ENCODE data around the gene TMEM150B. TPM values are rescaled to one million over a fixed set of nuclear protein-coding genes. Genes with fewer than 3 reads are reported as not detected.

Gene TMEM150B
- polyA plus RNA-seq, 4 donors = 33.2 to 125 (median 79.2) TPM

DNA sequence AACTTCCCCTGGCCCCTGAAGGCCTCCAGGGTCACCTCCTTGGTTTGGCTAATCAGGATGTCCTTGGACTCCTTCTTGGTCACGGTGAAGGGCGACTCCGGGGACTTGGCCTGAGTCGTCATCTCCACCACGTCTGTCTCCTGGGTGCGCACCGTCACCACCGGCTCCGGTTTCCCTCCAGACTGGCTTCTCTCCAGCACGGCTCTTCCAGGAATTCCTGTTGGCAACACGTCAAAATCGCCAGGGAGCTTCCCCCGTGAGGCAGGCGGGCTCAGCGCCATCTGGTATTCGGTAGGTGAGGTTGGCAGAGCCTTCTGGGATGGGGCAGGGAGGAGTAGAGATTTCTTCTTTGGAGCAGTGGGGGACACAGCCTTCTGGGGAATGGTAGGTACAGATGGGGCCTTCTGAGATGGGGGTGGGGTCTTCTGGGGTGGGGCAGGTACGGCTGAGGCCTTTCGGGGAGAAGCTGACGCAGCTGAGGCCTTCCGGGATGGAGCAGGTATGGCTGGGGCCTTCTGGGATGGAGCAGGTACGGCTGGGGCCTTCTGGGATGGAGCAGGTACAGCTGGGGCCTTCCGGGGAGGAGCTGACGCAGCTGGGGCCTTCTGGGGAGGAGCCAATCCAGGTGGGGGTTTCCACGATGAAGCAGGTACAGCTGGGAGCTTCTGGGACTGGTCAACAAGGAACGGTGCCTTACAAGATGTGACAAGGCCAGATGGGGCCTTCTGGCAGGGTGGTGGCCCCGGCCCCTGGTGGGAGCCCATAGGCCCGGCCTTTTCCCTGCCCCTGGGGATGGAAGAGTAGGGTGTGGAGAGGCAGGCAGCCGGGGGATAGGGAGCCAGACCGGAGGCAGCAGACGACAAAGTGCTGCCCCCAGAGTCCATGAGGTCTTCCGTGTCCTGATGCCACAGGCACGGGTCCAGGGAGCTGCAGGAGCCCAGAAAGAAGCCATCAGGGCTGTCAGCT, 34.1 kb upstream of the TMEM150B start:
- no peak overlapping the region for H3K4me3 ChIP-seq (ENCODE audit: low read depth in 1 of 3, low read length in 3 of 3)
- no peaks in the 10 kb centered on the region for H3K9me3 ChIP-seq (ENCODE audit: control insufficient read depth in 2 of 2, insufficient read depth in 1 of 2, low read depth in 1 of 2, low read length in 1 of 2)
- H3K36me3 ChIP-seq (ENCODE audit: control insufficient read depth in 3 of 3, insufficient read depth in 2 of 3, low read depth in 1 of 3, low read length in 3 of 3) = no peaks in the 10 kb centered on the region
- peaks cover 3 to 44% (median 6%) of the 10 kb centered on the region in 3 donors for H3K27me3 ChIP-seq (ENCODE audit: control insufficient read depth in 3 of 3, insufficient read depth in 3 of 3, low read length in 3 of 3)
- H3K27ac ChIP-seq (ENCODE audit: low read depth in 1 of 3, low read length in 2 of 3) = no peak overlapping the region
- no peak for DNase-seq
- WGBS, 3 donors = 56 to 72% (median 70%) methylated on average over 31 to 32 of the region's 32 CpGs
- FAIRE-seq = no peak
- H3K4me1 ChIP-seq (ENCODE audit: control insufficient read depth in 3 of 3, insufficient read depth in 2 of 3, low read depth in 1 of 3, low read length in 2 of 3) = peaks cover 0 to 4% (median 0%) of the 10 kb centered on the region in 3 donors

DNA sequence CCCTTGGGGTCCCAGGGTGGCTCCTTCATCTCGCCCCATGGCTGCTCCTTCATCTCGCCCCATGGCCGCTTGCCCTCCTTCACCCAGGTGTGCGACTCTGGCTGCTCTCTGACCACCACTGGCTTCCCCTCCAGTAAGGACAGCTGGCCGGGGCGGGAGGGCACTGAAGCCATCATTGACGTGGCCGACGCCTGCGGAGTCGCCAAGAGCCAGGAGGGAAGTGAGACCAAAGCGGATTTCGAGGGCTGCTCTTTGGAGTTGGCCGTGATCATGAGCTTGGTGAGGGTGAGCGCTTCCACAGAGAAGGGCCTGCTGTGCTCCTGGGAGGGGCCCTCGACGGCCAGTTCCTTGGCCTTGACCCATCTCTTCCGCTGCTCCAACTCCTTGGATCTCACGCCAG, 33.4 kb upstream of the TMEM150B start:
- WGBS, 3 donors = 85 to 88% (median 86%) methylated on average over 16 to 19 of the region's 19 CpGs
- Histone ChIP-seq H3K36me3 (ENCODE audit: control insufficient read depth in 3 of 3, insufficient read depth in 2 of 3, low read depth in 1 of 3, low read length in 3 of 3) (no peaks in the 10 kb centered on the region), H3K4me1 (ENCODE audit: control insufficient read depth in 3 of 3, insufficient read depth in 2 of 3, low read depth in 1 of 3, low read length in 2 of 3) (peaks cover 0 to 8% (median 3%) of the 10 kb centered on the region in 3 donors), H3K27ac (ENCODE audit: low read depth in 1 of 3, low read length in 2 of 3) (no peak overlapping the region), H3K4me3 (ENCODE audit: low read depth in 1 of 3, low read length in 3 of 3) (no peak overlapping the region), H3K27me3 (ENCODE audit: control insufficient read depth in 3 of 3, insufficient read depth in 3 of 3, low read length in 3 of 3) (peaks cover 3 to 44% (median 9%) of the 10 kb centered on the region in 3 donors), H3K9me3 (ENCODE audit: control insufficient read depth in 2 of 2, insufficient read depth in 1 of 2, low read depth in 1 of 2, low read length in 1 of 2) (no peaks in the 10 kb centered on the region)
- FAIRE-seq (no peak), DNase-seq (no peak)

DNA sequence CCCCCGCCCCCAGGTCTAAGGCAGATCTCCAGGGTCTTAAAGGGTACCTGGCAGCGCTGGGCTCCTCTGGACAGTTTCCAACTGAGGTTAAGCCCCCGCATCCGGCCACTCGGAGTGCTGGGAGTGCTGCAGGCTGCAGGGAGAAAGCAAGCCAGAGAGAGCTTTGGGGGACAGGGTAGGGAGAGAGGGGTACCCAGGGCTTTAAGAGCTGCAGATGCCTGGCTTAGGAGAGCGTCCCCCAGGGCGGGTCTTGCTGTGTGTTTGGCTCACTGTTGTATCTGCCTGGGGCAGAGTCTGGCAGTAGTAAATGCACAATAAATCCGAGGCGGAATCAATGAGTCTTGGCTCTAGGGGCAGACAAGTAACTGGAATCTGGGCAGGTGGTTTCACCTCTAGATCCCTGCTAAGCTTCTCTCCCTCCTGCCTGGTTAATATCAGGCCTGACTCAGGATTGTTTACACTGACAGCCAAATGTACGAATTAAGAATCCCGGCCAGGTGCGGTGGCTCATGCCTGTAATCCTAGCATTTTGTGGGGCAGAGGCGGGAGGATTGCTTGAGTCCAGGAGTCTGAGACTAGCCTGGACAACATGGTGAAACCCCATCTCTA, 30.2 kb upstream of the TMEM150B start:
- H3K9me3 ChIP-seq (ENCODE audit: control insufficient read depth in 2 of 2, insufficient read depth in 1 of 2, low read depth in 1 of 2, low read length in 1 of 2) = no peaks in the 10 kb centered on the region
- peaks cover 0 to 20% (median 5%) of the 10 kb centered on the region in 3 donors for H3K4me1 ChIP-seq (ENCODE audit: control insufficient read depth in 3 of 3, insufficient read depth in 2 of 3, low read depth in 1 of 3, low read length in 2 of 3)
- H3K4me3 ChIP-seq (ENCODE audit: low read depth in 1 of 3, low read length in 3 of 3) = no peak overlapping the region
- H3K27ac ChIP-seq (ENCODE audit: low read depth in 1 of 3, low read length in 2 of 3) = no peak overlapping the region
- peaks cover 6 to 65% (median 33%) of the 10 kb centered on the region in 3 donors for H3K27me3 ChIP-seq (ENCODE audit: control insufficient read depth in 3 of 3, insufficient read depth in 3 of 3, low read length in 3 of 3)
- WGBS, 3 donors = 18 to 27% (median 19%) methylated on average over 11 to 13 of the region's 13 CpGs
- H3K36me3 ChIP-seq (ENCODE audit: control insufficient read depth in 3 of 3, insufficient read depth in 2 of 3, low read depth in 1 of 3, low read length in 3 of 3) = no peaks in the 10 kb centered on the region
- FAIRE-seq = no peak
- DNase-seq = no peak

DNA sequence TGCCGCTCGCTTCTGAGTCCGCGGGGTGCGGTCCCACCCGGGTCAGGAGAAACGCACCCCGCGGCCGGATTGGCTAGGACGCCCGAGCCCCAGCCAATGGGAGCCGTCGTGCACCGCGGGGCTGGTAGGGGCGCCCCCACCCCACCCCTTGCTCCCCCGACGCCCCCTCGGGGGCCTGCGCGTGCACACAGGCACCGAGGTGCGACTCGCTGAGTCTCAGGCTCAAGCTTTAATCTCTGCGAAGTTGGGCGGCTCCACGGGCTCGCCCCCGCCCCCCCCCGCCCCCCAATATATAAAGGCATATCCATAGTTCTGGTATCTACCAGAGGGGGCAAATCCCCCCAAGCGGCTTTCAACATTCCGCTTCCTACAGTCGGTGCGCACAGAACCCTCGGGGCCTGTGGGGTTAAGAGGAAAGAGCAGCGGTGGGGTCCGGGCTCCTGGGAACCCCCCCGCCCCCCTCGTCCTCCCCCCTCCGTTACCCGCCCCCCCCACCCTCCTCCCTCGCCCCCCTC, 29.6 kb upstream of the TMEM150B start, which contains the start of gene COX6B2:
TSS of gene COX6B2 (minus strand) at position 22 of the 515 bp plus-strand sequence. CDS start 198 bp downstream, outside the sequence.
- WGBS, 3 donors = 2 to 3% (median 2%) methylated on average over 22 to 41 of the region's 43 CpGs
- Histone ChIP-seq H3K4me1 (ENCODE audit: control insufficient read depth in 3 of 3, insufficient read depth in 2 of 3, low read depth in 1 of 3, low read length in 2 of 3) (peaks cover 0 to 20% (median 5%) of the 10 kb centered on the region in 3 donors), H3K9me3 (ENCODE audit: control insufficient read depth in 2 of 2, insufficient read depth in 1 of 2, low read depth in 1 of 2, low read length in 1 of 2) (no peaks in the 10 kb centered on the region), H3K4me3 (ENCODE audit: low read depth in 1 of 3, low read length in 3 of 3) (peak within 1 kb of the TSS; percentile 34 to 57 (median 51)), H3K36me3 (ENCODE audit: control insufficient read depth in 3 of 3, insufficient read depth in 2 of 3, low read depth in 1 of 3, low read length in 3 of 3) (no peaks in the 10 kb centered on the region), H3K27me3 (ENCODE audit: control insufficient read depth in 3 of 3, insufficient read depth in 3 of 3, low read length in 3 of 3) (peaks cover 6 to 65% (median 33%) of the 10 kb centered on the region in 3 donors), H3K27ac (ENCODE audit: low read depth in 1 of 3, low read length in 2 of 3) (no peak within 1 kb of the TSS)
- FAIRE-seq (no peak), DNase-seq (no peak)

DNA sequence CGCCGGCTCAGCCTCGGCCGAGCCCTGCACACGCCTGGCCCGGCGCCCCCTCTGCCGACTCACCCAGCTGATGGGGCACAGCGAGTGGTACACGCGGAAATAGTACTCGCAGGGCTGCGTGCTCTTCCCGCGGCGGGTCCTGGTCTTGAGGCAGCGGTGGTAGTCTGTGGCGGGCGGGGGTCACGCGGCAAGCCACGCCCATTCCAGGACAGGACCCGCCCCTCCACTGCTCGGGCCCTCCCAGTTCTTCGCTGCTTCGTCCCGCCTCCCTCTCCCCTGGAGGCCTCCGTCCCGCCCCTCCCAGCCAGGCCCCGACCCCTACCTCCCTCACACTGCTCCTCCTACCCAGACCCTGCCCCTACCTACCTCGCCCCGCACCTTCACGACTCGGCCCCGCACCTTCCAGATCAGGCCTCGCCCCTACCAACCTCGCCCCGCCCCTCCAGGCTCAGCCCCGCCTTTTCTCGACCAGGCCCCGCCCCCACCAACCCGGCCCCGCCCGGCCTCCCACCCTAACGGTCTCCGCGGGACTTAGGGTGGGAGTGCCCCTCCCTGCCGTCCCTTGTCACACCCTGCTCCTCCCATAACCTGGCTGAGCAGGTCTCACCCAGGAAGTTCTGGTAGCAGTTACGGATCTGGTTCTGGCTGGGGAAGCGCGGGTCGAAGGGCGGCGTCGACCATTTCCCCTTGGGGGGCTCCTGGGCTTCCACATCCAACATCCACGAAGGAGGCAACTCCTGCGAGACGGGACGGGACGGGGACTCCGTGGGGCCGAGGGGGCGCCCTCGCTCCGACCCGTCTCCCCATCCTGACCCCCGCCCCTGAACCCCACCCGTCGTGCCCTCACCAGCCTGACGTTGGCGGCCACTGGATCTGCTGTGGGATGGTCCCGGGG, 28.9 kb upstream of the TMEM150B start:
- 1 to 2% (median 1%) methylated on average over 50 to 72 of the region's 72 CpGs for WGBS, 3 donors
- Histone ChIP-seq H3K4me3 (ENCODE audit: low read depth in 1 of 3, low read length in 3 of 3) (peak overlapping the region; percentile 34 to 57 (median 51)), H3K27ac (ENCODE audit: low read depth in 1 of 3, low read length in 2 of 3) (no peak overlapping the region), H3K27me3 (ENCODE audit: control insufficient read depth in 3 of 3, insufficient read depth in 3 of 3, low read length in 3 of 3) (peaks cover 6 to 65% (median 33%) of the 10 kb centered on the region in 3 donors), H3K36me3 (ENCODE audit: control insufficient read depth in 3 of 3, insufficient read depth in 2 of 3, low read depth in 1 of 3, low read length in 3 of 3) (peaks cover 0 to 3% (median 0%) of the 10 kb centered on the region in 3 donors), H3K9me3 (ENCODE audit: control insufficient read depth in 2 of 2, insufficient read depth in 1 of 2, low read depth in 1 of 2, low read length in 1 of 2) (no peaks in the 10 kb centered on the region), H3K4me1 (ENCODE audit: control insufficient read depth in 3 of 3, insufficient read depth in 2 of 3, low read depth in 1 of 3, low read length in 2 of 3) (peaks cover 0 to 20% (median 5%) of the 10 kb centered on the region in 3 donors)
- DNase-seq = peak; percentile 45 to 84
- no peak for FAIRE-seq

DNA sequence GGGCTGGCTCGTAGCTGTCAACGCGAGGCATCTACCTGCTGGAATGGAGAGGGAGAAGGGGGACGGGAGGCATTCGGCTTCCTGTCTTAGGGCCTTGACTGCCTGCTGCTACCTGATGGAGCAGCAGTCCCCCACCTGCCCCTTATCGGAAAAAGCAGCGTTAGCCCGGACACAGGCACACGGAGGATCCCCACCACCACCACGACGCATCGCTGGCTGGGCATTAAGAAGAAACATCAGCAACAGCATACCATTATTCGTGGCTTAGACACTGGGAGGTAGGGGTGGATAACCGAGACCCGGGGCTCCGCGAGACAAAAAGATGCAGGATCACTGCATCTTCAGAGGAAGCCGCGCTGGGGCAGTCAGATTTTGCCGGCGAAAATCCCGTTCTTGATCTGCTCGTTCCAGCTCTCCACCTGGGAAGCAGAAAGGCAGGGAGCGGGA, 28.2 kb upstream of the TMEM150B start:
- Histone ChIP-seq H3K27me3 (ENCODE audit: control insufficient read depth in 3 of 3, insufficient read depth in 3 of 3, low read length in 3 of 3) (peaks cover 6 to 65% (median 33%) of the 10 kb centered on the region in 3 donors), H3K36me3 (ENCODE audit: control insufficient read depth in 3 of 3, insufficient read depth in 2 of 3, low read depth in 1 of 3, low read length in 3 of 3) (peaks cover 0 to 6% (median 0%) of the 10 kb centered on the region in 3 donors), H3K4me3 (ENCODE audit: low read depth in 1 of 3, low read length in 3 of 3) (peak overlapping the region; percentile 34 to 57 (median 51))

DNA sequence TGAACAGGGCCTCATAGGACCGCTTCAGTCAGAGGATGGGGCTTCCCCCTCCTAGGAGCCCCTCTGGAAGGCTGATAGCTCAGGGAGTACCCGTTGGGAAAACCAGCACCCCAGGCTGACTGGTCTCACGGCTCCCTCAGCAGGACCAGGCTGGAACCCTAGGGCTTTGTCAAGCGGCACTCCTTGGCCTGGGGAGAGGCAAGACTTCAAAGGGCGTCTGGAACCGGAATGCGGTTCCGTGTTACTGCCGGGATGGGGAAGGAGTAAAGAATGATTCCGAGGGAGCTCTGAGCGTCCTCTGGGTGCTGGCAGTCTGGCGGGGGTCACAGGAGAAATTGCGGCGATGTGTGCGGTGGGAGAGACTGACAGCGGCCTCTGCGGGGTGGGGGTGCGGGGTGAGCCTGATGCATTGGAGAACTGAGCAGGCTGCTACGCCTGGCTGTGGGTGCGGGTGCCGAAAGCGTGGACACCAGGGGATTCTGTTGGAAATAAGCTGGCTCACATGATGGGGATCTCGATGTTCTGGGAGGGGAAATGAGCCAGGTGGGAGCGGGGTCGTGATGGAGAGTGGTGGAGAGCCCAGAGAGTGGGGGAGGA, 27.5 kb upstream of the TMEM150B start:
- FAIRE-seq (no peak), DNase-seq (peak in 1 of 2 donors; percentile 43)
- Histone ChIP-seq H3K9me3 (ENCODE audit: control insufficient read depth in 2 of 2, insufficient read depth in 1 of 2, low read depth in 1 of 2, low read length in 1 of 2) (no peaks in the 10 kb centered on the region), H3K27me3 (ENCODE audit: control insufficient read depth in 3 of 3, insufficient read depth in 3 of 3, low read length in 3 of 3) (peaks cover 6 to 65% (median 33%) of the 10 kb centered on the region in 3 donors), H3K27ac (ENCODE audit: low read depth in 1 of 3, low read length in 2 of 3) (no peak overlapping the region), H3K36me3 (ENCODE audit: control insufficient read depth in 3 of 3, insufficient read depth in 2 of 3, low read depth in 1 of 3, low read length in 3 of 3) (peaks cover 0 to 12% (median 0%) of the 10 kb centered on the region in 3 donors), H3K4me1 (ENCODE audit: control insufficient read depth in 3 of 3, insufficient read depth in 2 of 3, low read depth in 1 of 3, low read length in 2 of 3) (peaks cover 0 to 20% (median 5%) of the 10 kb centered on the region in 3 donors), H3K4me3 (ENCODE audit: low read depth in 1 of 3, low read length in 3 of 3) (no peak overlapping the region)
- 41 to 65% (median 53%) methylated on average over 25 of the region's 25 CpGs for WGBS, 3 donors

More for the DNA sequence above, 28.2 kb upstream of the TMEM150B start:
- peaks cover 0 to 20% (median 5%) of the 10 kb centered on the region in 3 donors for H3K4me1 ChIP-seq (ENCODE audit: control insufficient read depth in 3 of 3, insufficient read depth in 2 of 3, low read depth in 1 of 3, low read length in 2 of 3)
- DNase-seq (no peak), FAIRE-seq (no peak)
- no peak overlapping the region for H3K27ac ChIP-seq (ENCODE audit: low read depth in 1 of 3, low read length in 2 of 3)
- H3K9me3 ChIP-seq (ENCODE audit: control insufficient read depth in 2 of 2, insufficient read depth in 1 of 2, low read depth in 1 of 2, low read length in 1 of 2) = no peaks in the 10 kb centered on the region
- WGBS, 3 donors = 4% methylated on average over 22 to 24 of the region's 24 CpGs
